Mesendoderm (in vitro differentiated cells): ENCODE results near the gene RNPS1.
A peak's percentile ranks its signal among the peaks of the same experiment; 100 is the strongest.
"Not testable (repeated sequence)": the region's sequence is repeated elsewhere in the genome, so short reads cannot be mapped to it uniquely, and the experiment has no call there.

Experiments
- DNase-seq: peaks from one replicate; pipeline ENCODE4 v3.0.0; 2013
- H2AK5ac ChIP-seq: 2 replicates; pipeline ENCODE4 v1.6.1; 2013; ENCODE audit warnings: low read length, inconsistent platforms
- H2BK120ac ChIP-seq: 2 replicates; pipeline ENCODE4 v1.6.1; 2013; ENCODE audit warnings: low read depth, mild to moderate bottlenecking, low read length, moderate library complexity, mixed read lengths
- H2BK15ac ChIP-seq: replicated peaks from 2 replicates; pipeline ENCODE4 v1.6.1; 2013; ENCODE audit warnings: low read depth, mild to moderate bottlenecking, moderate library complexity
- H2BK5ac ChIP-seq: 2 replicates; pipeline ENCODE4 v1.6.1; 2013; ENCODE audit warnings: low read length, inconsistent platforms
- H3K18ac ChIP-seq: 2 replicates; pipeline ENCODE4 v1.6.1; 2013; ENCODE audit warnings: mild to moderate bottlenecking, low read length, mixed read lengths
- H3K23ac ChIP-seq: one replicate; pipeline ENCODE4 v1.6.1; 2013; ENCODE audit warnings: low read length
- H3K27ac ChIP-seq: 2 replicates; pipeline ENCODE4 v1.5.1; 2013; ENCODE audit warnings: low read depth, mild to moderate bottlenecking, inconsistent platforms, low read length, moderate library complexity
- H3K27me3 ChIP-seq: 2 replicates; pipeline ENCODE4 v1.6.1; 2013; ENCODE audit warnings: low read length, control low read depth, mild to moderate bottlenecking, inconsistent platforms; ENCODE audit not compliant: insufficient read depth, poor library complexity
- H3K36me3 ChIP-seq: 2 replicates; pipeline ENCODE4 v1.6.1; 2013; ENCODE audit warnings: low read length, inconsistent platforms; ENCODE audit not compliant: control insufficient read depth, insufficient read depth
- H3K4ac ChIP-seq: one replicate; pipeline ENCODE4 v1.6.1; 2013; ENCODE audit warnings: low read depth, mild to moderate bottlenecking, low read length, moderate library complexity
- H3K4me1 ChIP-seq: 2 replicates; pipeline ENCODE4 v1.6.1; 2013; ENCODE audit warnings: low read depth, low read length, inconsistent platforms; ENCODE audit not compliant: control insufficient read depth
- H3K4me2 ChIP-seq: 2 replicates; pipeline ENCODE4 v1.6.1; 2013; ENCODE audit warnings: low read length
- H3K4me3 ChIP-seq: 2 replicates; pipeline ENCODE4 v1.5.1; 2013; ENCODE audit warnings: mild to moderate bottlenecking, low read length
- H3K56ac ChIP-seq: one replicate; pipeline ENCODE4 v1.6.1; 2013; ENCODE audit warnings: low read length
- H3K79me1 ChIP-seq: 2 replicates; pipeline ENCODE4 v1.6.1; 2013; ENCODE audit warnings: low read length, inconsistent platforms
- H3K79me2 ChIP-seq: 2 replicates; pipeline ENCODE4 v1.6.1; 2013; ENCODE audit warnings: mild to moderate bottlenecking, low read length; ENCODE audit not compliant: control insufficient read depth, insufficient read depth
- H3K9ac ChIP-seq: 2 replicates; pipeline ENCODE4 v1.6.1; 2013; ENCODE audit warnings: low read length, inconsistent platforms
- H4K5ac ChIP-seq: one replicate; pipeline ENCODE4 v1.6.1; 2013; ENCODE audit warnings: low read length
- H4K8ac ChIP-seq: one replicate; pipeline ENCODE4 v1.6.1; 2013; ENCODE audit warnings: low read depth, mild to moderate bottlenecking, control low read depth, low read length, moderate library complexity
- WGBS: extraction: QIAGEN DNeasy Blood & Tissue Kit; methylation state at CpG from one replicate; pipeline ENCODE4 v1.1.7; 2013; ENCODE audit warnings: low lambda C conversion rate, missing lambda C conversion rate; ENCODE audit not compliant: insufficient coverage; ENCODE audit errors: extremely low coverage; 5-methylcytosine and 5-hydroxymethylcytosine counted together

The RNPS1 gene

DNA sequence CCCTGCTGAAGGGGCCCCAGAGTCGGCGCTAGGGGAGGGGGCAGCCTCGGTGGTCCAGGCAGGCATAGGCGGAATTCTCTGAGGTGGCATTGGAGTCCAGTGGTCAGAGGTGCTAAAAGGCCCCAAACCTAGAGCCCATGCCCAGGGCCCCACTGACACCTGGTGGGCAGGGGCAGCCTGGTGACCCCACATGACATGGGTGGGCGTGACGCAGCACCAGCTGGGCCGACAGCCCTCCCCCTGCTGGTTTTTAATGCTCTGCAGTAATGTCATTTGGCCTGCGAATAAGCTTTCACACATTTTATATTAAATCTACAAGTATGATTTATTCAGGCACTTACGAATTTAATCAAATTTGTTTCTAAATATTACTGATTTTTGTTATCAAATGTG, 2.1 kb upstream of the RNPS1 start:
- Histone ChIP-seq H3K4me3 (no peak overlapping the region), H3K27me3 (no peaks in the 10 kb centered on the region), H3K27ac (no peak overlapping the region), H3K23ac (no peak overlapping the region), H3K4ac (no peak overlapping the region), H3K4me1 (peaks cover 3% of the 10 kb centered on the region), H3K9ac (no peak overlapping the region), H3K4me2 (no peak overlapping the region), H2BK5ac (no peak overlapping the region), H3K18ac (no peak overlapping the region), H4K8ac (no peak overlapping the region), H3K79me2 (peaks cover 27% of the 10 kb centered on the region), H3K79me1 (no peaks in the 10 kb centered on the region), H2AK5ac (no peak overlapping the region), H4K5ac (no peak overlapping the region), H3K56ac (no peak overlapping the region), H3K36me3 (no peaks in the 10 kb centered on the region), H2BK15ac (no peak overlapping the region), H2BK120ac (no peak overlapping the region)
- DNase-seq: no peak
- no CpG with 5 or more reads among the region's 9 CpGs for WGBS

GRCh38 chr16:2267505-2267912, 417 bp downstream of the RNPS1 start:
- Histone ChIP-seq H3K9ac (peak overlapping the region; percentile 91), H4K8ac (peak overlapping the region; percentile 78), H3K4ac (peak overlapping the region; percentile 56), H3K4me3 (peak overlapping the region; percentile 81), H3K79me2 (peaks cover 52% of the 10 kb centered on the region), H3K56ac (peak overlapping the region; percentile 83), H3K27ac (peak overlapping the region; percentile 96)
- not testable (repeated sequence) for H2AK5ac ChIP-seq, H2BK15ac ChIP-seq, H2BK120ac ChIP-seq, H3K79me1 ChIP-seq, H3K23ac ChIP-seq, H3K27me3 ChIP-seq, H2BK5ac ChIP-seq, H3K18ac ChIP-seq, H3K4me1 ChIP-seq, DNase-seq, H3K36me3 ChIP-seq, H3K4me2 ChIP-seq, H4K5ac ChIP-seq
- WGBS: no CpG with 5 or more reads among the region's 54 CpGs

GRCh38 chr16:2266887-2267286, 1.0 kb downstream of the RNPS1 start:
- H3K4me1 ChIP-seq, H3K27ac ChIP-seq, H2BK15ac ChIP-seq, H2BK120ac ChIP-seq, H3K27me3 ChIP-seq, H2BK5ac ChIP-seq, H4K5ac ChIP-seq, H2AK5ac ChIP-seq, H3K18ac ChIP-seq, H3K4ac ChIP-seq, H4K8ac ChIP-seq, H3K23ac ChIP-seq: not testable (repeated sequence)
- Histone ChIP-seq H3K36me3 (peaks cover 15% of the 10 kb centered on the region), H3K79me2 (peaks cover 58% of the 10 kb centered on the region), H3K4me2 (peak overlapping the region; percentile 68), H3K79me1 (peaks cover 11% of the 10 kb centered on the region), H3K4me3 (peak overlapping the region; percentile 81), H3K56ac (peak overlapping the region; percentile 83), H3K9ac (peak overlapping the region; percentile 91)
- DNase-seq: peak; percentile 28
- WGBS: no CpG with 5 or more reads among the region's 12 CpGs

GRCh38 chr16:2263026-2263425, 4.9 kb downstream of the RNPS1 start:
- not testable (repeated sequence) for H3K4me2 ChIP-seq, H3K56ac ChIP-seq, H4K8ac ChIP-seq, H4K5ac ChIP-seq, H3K27ac ChIP-seq, H3K9ac ChIP-seq, H3K4ac ChIP-seq, H3K4me3 ChIP-seq, H3K18ac ChIP-seq, H3K4me1 ChIP-seq, H2BK15ac ChIP-seq, H2AK5ac ChIP-seq, DNase-seq, H3K27me3 ChIP-seq, H2BK5ac ChIP-seq, H3K23ac ChIP-seq, H2BK120ac ChIP-seq
- H3K79me1 ChIP-seq: peaks cover 14% of the 10 kb centered on the region
- WGBS: no CpG with 5 or more reads among the region's 14 CpGs
- H3K36me3 ChIP-seq: peaks cover 20% of the 10 kb centered on the region
- H3K79me2 ChIP-seq: peaks cover 61% of the 10 kb centered on the region

- no peaks in the 10 kb centered on the region for H3K27me3 ChIP-seq
- no peak overlapping the region for H3K23ac ChIP-seq
- no peak overlapping the region for H3K4me2 ChIP-seq
- H3K27ac ChIP-seq: no peak overlapping the region
- no CpG with 5 or more reads among the region's 8 CpGs for WGBS
- no peak overlapping the region for H3K18ac ChIP-seq
- H3K4ac ChIP-seq: no peak overlapping the region
- no peak overlapping the region for H2BK5ac ChIP-seq
- H3K4me3 ChIP-seq: no peak overlapping the region
- H4K5ac ChIP-seq: no peak overlapping the region
- DNase-seq: no peak
- H3K9ac ChIP-seq: no peak overlapping the region
- no peaks in the 10 kb centered on the region for H3K4me1 ChIP-seq
- peaks cover 40% of the 10 kb centered on the region for H3K79me2 ChIP-seq
- no peak overlapping the region for H2AK5ac ChIP-seq
- H3K36me3 ChIP-seq: peaks cover 34% of the 10 kb centered on the region
- H3K56ac ChIP-seq: no peak overlapping the region
- H4K8ac ChIP-seq: no peak overlapping the region
- H2BK120ac ChIP-seq: no peak overlapping the region
- peaks cover 22% of the 10 kb centered on the region for H3K79me1 ChIP-seq
- H2BK15ac ChIP-seq: no peak overlapping the region
These were observed 7.7 kb downstream of the RNPS1 start for GRCh38 chr16:2260250-2260649.

GRCh38 chr16:2258530-2258929, 9.4 kb downstream of the RNPS1 start:
- not testable (repeated sequence) for H3K4ac ChIP-seq, H3K27me3 ChIP-seq, H2BK5ac ChIP-seq, H3K4me1 ChIP-seq, H3K27ac ChIP-seq, H3K56ac ChIP-seq, H3K4me3 ChIP-seq, H2AK5ac ChIP-seq, H4K5ac ChIP-seq, H2BK120ac ChIP-seq, DNase-seq, H4K8ac ChIP-seq, H2BK15ac ChIP-seq, H3K18ac ChIP-seq, H3K23ac ChIP-seq, H3K4me2 ChIP-seq, H3K9ac ChIP-seq
- Histone ChIP-seq H3K36me3 (peaks cover 28% of the 10 kb centered on the region), H3K79me1 (peaks cover 22% of the 10 kb centered on the region), H3K79me2 (peaks cover 22% of the 10 kb centered on the region)
- no CpG with 5 or more reads among the region's 7 CpGs for WGBS
